CD14-positive monocyte (primary cell): ENCODE data around the gene PARK7. TPM values are rescaled to one million over a fixed set of nuclear protein-coding genes. Genes with fewer than 3 reads are reported as not detected.

Source experiments
- DNase-seq, 3 donors: peaks; one replicate each; pipeline ENCODE4 v3.0.0-alpha.2; 2011 to 2022
- H2AFZ ChIP-seq: 2 replicates; pipeline ENCODE4 v1.6.0; 2012; ENCODE audit warnings: mild to moderate bottlenecking, low read depth, low read length, inconsistent platforms; ENCODE audit not compliant: insufficient read depth, poor library complexity, severe bottlenecking
- H3K27ac ChIP-seq, 2 donors: 1 replicate in 1 of 2; 2 replicates in 1 of 2; pipeline ENCODE4 v1.5.1; 2012 to 2013; ENCODE audit warnings: low read length in 2 of 2, control low read depth in 1 of 2, inconsistent platforms in 1 of 2, low read depth in 1 of 2, mild to moderate bottlenecking in 1 of 2
- H3K27me3 ChIP-seq, 2 donors: one replicate each; pipeline versions ENCODE4 v1.6.0 to v1.6.1; 2011 to 2013; ENCODE audit warnings: low read length in 2 of 2; ENCODE audit not compliant: control insufficient read depth in 2 of 2, insufficient read depth in 2 of 2
- H3K36me3 ChIP-seq, 2 donors: replicated peaks in 1 of 2; 1 replicate in 1 of 2; 2 replicates in 1 of 2; pipeline versions ENCODE4 v1.5.1 to v1.6.1; 2012 to 2013; ENCODE audit warnings: low read length in 2 of 2, control low read depth in 1 of 2, inconsistent platforms in 1 of 2, mild to moderate bottlenecking in 1 of 2; ENCODE audit not compliant: insufficient read depth in 2 of 2, control insufficient read depth in 1 of 2
- H3K4me1 ChIP-seq, 2 donors: 1 replicate in 1 of 2; 2 replicates in 1 of 2; pipeline versions ENCODE4 v1.5.1 to v1.6.1; 2012 to 2013; ENCODE audit warnings: low read length in 2 of 2, control low read depth in 1 of 2, inconsistent platforms in 1 of 2, mild to moderate bottlenecking in 1 of 2, moderate library complexity in 1 of 2; ENCODE audit not compliant: insufficient read depth in 2 of 2, control insufficient read depth in 1 of 2
- H3K4me2 ChIP-seq: replicated peaks from 2 replicates; pipeline ENCODE3; 2012; ENCODE audit warnings: low read length, moderate library complexity, mild to moderate bottlenecking; ENCODE audit not compliant: poor library complexity, severe bottlenecking; ENCODE audit errors: extremely low read depth
- H3K4me3 ChIP-seq, 3 experiments: fragments of 200-600 bp in 1 of 3; sonication (generic) in 1 of 3; replicated peaks in 1 of 3; 1 replicate in 2 of 3; 2 replicates in 1 of 3; pipeline ENCODE4 v1.5.1; 2011 to 2013; ENCODE audit warnings: low read length in 3 of 3, mild to moderate bottlenecking in 3 of 3, control low read depth in 2 of 3, low read depth in 2 of 3, inconsistent platforms in 1 of 3, moderate library complexity in 1 of 3
- H3K79me2 ChIP-seq: 2 replicates; pipeline ENCODE4 v1.6.0; 2012; ENCODE audit warnings: mild to moderate bottlenecking, control low read depth, inconsistent platforms, low read length, moderate library complexity; ENCODE audit not compliant: insufficient read depth
- H3K9ac ChIP-seq: 2 replicates; pipeline ENCODE4 v1.6.0; 2017; ENCODE audit warnings: low read length, mild to moderate bottlenecking; ENCODE audit not compliant: insufficient read depth, poor library complexity, severe bottlenecking
- H3K9me3 ChIP-seq, 2 donors: replicated peaks in 1 of 2; 1 replicate in 1 of 2; 2 replicates in 1 of 2; pipeline versions ENCODE4 v1.5.1 to v1.6.1; 2012 to 2013; ENCODE audit warnings: low read length in 2 of 2, control low read depth in 1 of 2; ENCODE audit not compliant: control insufficient read depth in 1 of 2, insufficient read depth in 1 of 2
- H4K20me1 ChIP-seq: 2 replicates; pipeline ENCODE4 v1.6.0; 2012; ENCODE audit warnings: mild to moderate bottlenecking, low read length, control low read depth, moderate library complexity; ENCODE audit not compliant: insufficient read depth
- H3K27ac Mint-ChIP-seq, 7 donors: one replicate each; pipeline ENCODE4 v1.8.0; 2020; ENCODE audit warnings: mild to moderate bottlenecking in 7 of 7, mixed read lengths in 7 of 7, moderate library complexity in 6 of 7, inconsistent platforms in 2 of 7
- H3K27me3 Mint-ChIP-seq, 3 donors: one replicate each; pipeline ENCODE4 v1.8.0; 2021 to 2022; ENCODE audit warnings: low read depth in 3 of 3, mild to moderate bottlenecking in 3 of 3, mixed read lengths in 3 of 3, moderate library complexity in 3 of 3, inconsistent platforms in 1 of 3
- H3K36me3 Mint-ChIP-seq, 2 donors: one replicate each; pipeline ENCODE4 v1.8.0; 2020; ENCODE audit warnings: mixed read lengths in 2 of 2, inconsistent platforms in 1 of 2, mild to moderate bottlenecking in 1 of 2
- H3K4me1 Mint-ChIP-seq: one replicate; pipeline ENCODE4 v1.8.0; 2020; ENCODE audit warnings: mild to moderate bottlenecking, mixed read lengths
- H3K4me3 Mint-ChIP-seq, 2 donors: one replicate each; pipeline ENCODE4 v1.8.0; 2020; ENCODE audit warnings: mild to moderate bottlenecking in 2 of 2, mixed read lengths in 2 of 2, moderate library complexity in 1 of 2
- H3K9me3 Mint-ChIP-seq, 7 donors: one replicate each; pipeline ENCODE4 v1.8.0; 2020 to 2022; ENCODE audit warnings: mixed read lengths in 7 of 7, mild to moderate bottlenecking in 6 of 7, moderate library complexity in 6 of 7, inconsistent platforms in 2 of 7
- WGBS: methylation state at CpG from one replicate; pipeline ENCODE4 v1.1.5; 2013; ENCODE audit warnings: missing lambda C conversion rate; ENCODE audit not compliant: insufficient coverage; 5-methylcytosine and 5-hydroxymethylcytosine counted together
- intact Hi-C, 2 donors: fragments of 100-400 bp; cut with micrococcal nuclease; formaldehyde crosslinking; loops; one replicate each; pipeline versions ENCODE4 v1.15.0 to v1.15.1; 2023
- polyA plus RNA-seq, 3 donors: library from polyadenylated mRNA; depleted of rRNA in 1 of 3; unstranded in 2 of 3; stranded (reverse) in 1 of 3; fragments of 300-500 nt in 2 of 3; fragments of >200 nt in 1 of 3; fragmentation: Illumina TruSeq in 2 of 3; gene quantifications; 1 replicate in 2 of 3; 2 replicates in 1 of 3; pipeline ENCODE4 v1.2.3, GENCODE V29; 2012 to 2021
- TF ChIP-seq, protein P1 (sequence below): fragments of 200-600 bp; IDR thresholded peaks from one replicate; pipeline ENCODE4 v1.8.0; 2022; ENCODE audit warnings: antibody characterized with exemption, mild to moderate bottlenecking

Gene PARK7
- polyA plus RNA-seq, 3 donors = 116 to 391 (median 353) TPM

DNA sequence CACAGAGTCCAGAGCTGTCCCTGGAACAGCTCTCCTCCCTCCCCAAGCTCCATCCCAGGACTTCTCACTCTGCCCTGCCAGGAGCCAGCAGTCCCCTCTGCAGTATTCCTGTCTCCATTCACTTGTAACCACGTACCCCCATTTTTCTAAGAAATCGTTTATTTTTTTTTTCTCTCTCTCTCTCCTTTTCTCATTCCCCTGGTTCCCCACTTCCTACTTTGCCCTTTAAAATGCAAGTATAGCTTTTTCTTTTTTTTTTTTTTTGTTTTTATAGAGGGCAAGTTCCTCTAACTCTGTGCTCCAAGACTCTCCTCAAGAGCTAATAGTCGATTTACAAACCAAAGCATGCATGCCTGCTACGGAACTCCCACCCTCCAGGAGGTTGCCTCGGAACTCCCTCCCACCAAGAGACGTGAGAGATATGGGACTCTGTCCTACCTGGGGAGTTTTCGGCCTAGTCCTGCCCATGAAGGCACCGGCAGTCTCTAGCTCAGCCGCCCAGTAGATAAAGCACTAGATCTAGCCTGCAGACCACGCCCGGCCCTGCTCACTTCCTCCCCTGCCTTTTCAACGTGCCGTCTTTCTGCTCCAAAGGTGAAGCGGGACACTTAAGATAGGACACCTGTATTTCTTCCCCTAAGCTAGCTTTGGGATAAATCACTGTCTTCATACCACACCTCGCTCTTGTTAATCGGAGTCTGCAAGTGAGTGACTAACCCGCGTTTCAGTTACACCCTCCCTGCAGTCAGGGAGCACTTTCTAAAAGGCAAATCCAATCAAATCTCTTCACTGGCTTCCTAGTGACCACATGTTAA, 48.6 kb upstream of the PARK7 start:
- no peaks in the 10 kb centered on the region for H3K36me3 Mint-ChIP-seq
- H3K4me3 ChIP-seq = no peak overlapping the region
- H3K4me1 Mint-ChIP-seq = peaks cover 12% of the 10 kb centered on the region
- H3K27me3 ChIP-seq = no peaks in the 10 kb centered on the region
- no peaks in the 10 kb centered on the region for H3K9me3 ChIP-seq
- intact Hi-C loops = no loop called here
- peak overlapping the region; percentile 68 to 72 for H3K4me3 Mint-ChIP-seq
- no peaks in the 10 kb centered on the region for H3K36me3 ChIP-seq
- no peak overlapping the region for H3K9ac ChIP-seq
- peak in 1 of 3 donors; percentile 45 for DNase-seq
- no peaks in the 10 kb centered on the region for H3K4me1 ChIP-seq
- no peaks in the 10 kb centered on the region for H4K20me1 ChIP-seq
- peak overlapping the region in 2 of 7 donors; percentile 50 to 57 for H3K27ac Mint-ChIP-seq
- H3K79me2 ChIP-seq = no peaks in the 10 kb centered on the region
- H3K4me2 ChIP-seq = no peak overlapping the region
- TF ChIP-seq, protein P1, sequence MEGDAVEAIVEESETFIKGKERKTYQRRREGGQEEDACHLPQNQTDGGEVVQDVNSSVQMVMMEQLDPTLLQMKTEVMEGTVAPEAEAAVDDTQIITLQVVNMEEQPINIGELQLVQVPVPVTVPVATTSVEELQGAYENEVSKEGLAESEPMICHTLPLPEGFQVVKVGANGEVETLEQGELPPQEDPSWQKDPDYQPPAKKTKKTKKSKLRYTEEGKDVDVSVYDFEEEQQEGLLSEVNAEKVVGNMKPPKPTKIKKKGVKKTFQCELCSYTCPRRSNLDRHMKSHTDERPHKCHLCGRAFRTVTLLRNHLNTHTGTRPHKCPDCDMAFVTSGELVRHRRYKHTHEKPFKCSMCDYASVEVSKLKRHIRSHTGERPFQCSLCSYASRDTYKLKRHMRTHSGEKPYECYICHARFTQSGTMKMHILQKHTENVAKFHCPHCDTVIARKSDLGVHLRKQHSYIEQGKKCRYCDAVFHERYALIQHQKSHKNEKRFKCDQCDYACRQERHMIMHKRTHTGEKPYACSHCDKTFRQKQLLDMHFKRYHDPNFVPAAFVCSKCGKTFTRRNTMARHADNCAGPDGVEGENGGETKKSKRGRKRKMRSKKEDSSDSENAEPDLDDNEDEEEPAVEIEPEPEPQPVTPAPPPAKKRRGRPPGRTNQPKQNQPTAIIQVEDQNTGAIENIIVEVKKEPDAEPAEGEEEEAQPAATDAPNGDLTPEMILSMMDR = no peak
- 66% methylated on average over 17 of the region's 18 CpGs for WGBS
- H2AFZ ChIP-seq = peak overlapping the region; percentile 71
- H3K27me3 Mint-ChIP-seq = peaks cover 1 to 11% (median 6%) of the 10 kb centered on the region in 3 donors
- peaks cover 0 to 3% (median 0%) of the 10 kb centered on the region in 7 donors for H3K9me3 Mint-ChIP-seq
- H3K27ac ChIP-seq = no peak overlapping the region

DNA sequence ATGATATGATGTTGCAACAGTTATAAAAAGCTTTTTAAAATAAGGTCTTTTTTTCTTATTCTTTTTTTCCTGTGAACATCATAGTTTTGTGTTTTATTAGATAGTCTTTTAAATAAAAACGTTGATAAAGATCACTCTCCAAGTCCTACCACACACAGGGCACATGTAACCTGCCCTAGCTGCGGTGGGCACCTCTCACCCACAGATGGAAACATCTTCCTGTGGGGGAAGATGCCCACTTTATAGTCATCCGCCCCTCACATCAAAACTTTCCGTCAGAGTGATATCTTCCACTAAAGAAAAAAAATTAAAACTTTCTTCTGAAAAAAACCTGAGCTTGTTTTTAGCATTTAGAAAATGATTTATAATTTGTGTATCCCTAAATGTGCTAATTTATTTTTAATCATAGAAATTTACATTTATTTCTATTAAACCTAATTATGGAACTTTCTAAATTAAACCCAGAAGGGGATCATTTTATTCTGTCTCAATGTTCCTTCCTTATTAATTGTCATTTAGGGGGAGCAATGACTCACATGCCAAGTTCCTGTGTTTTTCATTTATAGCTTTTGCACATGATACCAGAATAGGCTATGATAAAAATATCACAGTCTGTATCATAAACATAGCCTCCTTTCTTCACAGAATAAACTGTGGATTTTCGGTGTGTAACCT, 45.5 kb upstream of the PARK7 start:
- Mint-ChIP-seq H3K4me3 (no peak overlapping the region), H3K4me1 (peaks cover 20% of the 10 kb centered on the region)

More for the DNA sequence above, 45.5 kb upstream of the PARK7 start:
- H3K36me3 Mint-ChIP-seq = peaks cover 4% of the 10 kb centered on the region in 2 donors
- Histone ChIP-seq H3K4me2 (no peak overlapping the region), H3K9ac (no peak overlapping the region), H3K27ac (no peak overlapping the region), H3K4me3 (no peak overlapping the region), H4K20me1 (no peaks in the 10 kb centered on the region), H3K79me2 (no peaks in the 10 kb centered on the region), H2AFZ (no peak overlapping the region), H3K4me1 (peaks cover 0 to 8% of the 10 kb centered on the region in 2 donors), H3K27me3 (no peaks in the 10 kb centered on the region), H3K9me3 (no peaks in the 10 kb centered on the region), H3K36me3 (no peaks in the 10 kb centered on the region)
- WGBS = no CpG with 5 or more reads among the region's 5 CpGs
- H3K27ac Mint-ChIP-seq = no peak overlapping the region
- intact Hi-C loops = no loop called here
- peaks cover 1 to 11% (median 6%) of the 10 kb centered on the region in 3 donors for H3K27me3 Mint-ChIP-seq
- no peak for DNase-seq
- TF ChIP-seq, protein P1 = no peak
- peaks cover 0 to 1% (median 0%) of the 10 kb centered on the region in 7 donors for H3K9me3 Mint-ChIP-seq
